ENCODE data around the gene ZNF784. TPM values are rescaled to one million over a fixed set of nuclear protein-coding genes. Genes with fewer than 3 reads are reported as not detected.
"Not testable (repeated sequence)": the region's sequence is repeated elsewhere in the genome, so short reads cannot be mapped to it uniquely, and the experiment has no call there.

Gene ZNF784
- total RNA-seq, 3 donors from 2014 or later (not counting 1 experiment from before 2014, with no cell fraction given) = 6.4 to 7.9 (median 7.1) TPM

- Mint-ChIP-seq H3K4me1 (peaks cover 25 to 40% of the 10 kb centered on the region in 2 donors), H3K4me3 (peak overlapping the region; percentile 76)
Measured at GRCh38 chr19:55584871-55585270, 39.5 kb downstream of the ZNF784 start.

GRCh38 chr19:55583897-55584296, 40.5 kb downstream of the ZNF784 start:
- H3K27ac Mint-ChIP-seq = not testable (repeated sequence)

More at GRCh38 chr19:55584871-55585270, 39.5 kb downstream of the ZNF784 start:
- H3K4me3 ChIP-seq (ENCODE audit: low read length) = no peak overlapping the region
- H3K9me3 ChIP-seq (ENCODE audit: control insufficient read depth, insufficient read depth, low read length) = no peaks in the 10 kb centered on the region
- Mint-ChIP-seq H3K27me3 (ENCODE audit: low read depth in 2 of 2) (peaks cover 15 to 28% of the 10 kb centered on the region in 2 donors), H3K36me3 (no peaks in the 10 kb centered on the region), H3K27ac (no peak overlapping the region), H3K9me3 (no peaks in the 10 kb centered on the region)
- peaks cover 43% of the 10 kb centered on the region for H3K4me1 ChIP-seq (ENCODE audit: control insufficient read depth, insufficient read depth, low read length)
- no peaks in the 10 kb centered on the region for H3K27me3 ChIP-seq (ENCODE audit: control insufficient read depth, insufficient read depth, low read length)
- no peaks in the 10 kb centered on the region for H3K36me3 ChIP-seq (ENCODE audit: control insufficient read depth, insufficient read depth, low read length)
- ATAC-seq (no peak), DNase-seq (no peak)
- intact Hi-C loops (cut with micrococcal nuclease) = no loop called here
- no peak overlapping the region for H3K27ac ChIP-seq (ENCODE audit: low read length)
- 94% methylated on average over 10 of the region's 11 CpGs for WGBS (ENCODE audit: insufficient coverage)
- TF ChIP-seq CTCF (IDR thresholded peaks at IDR 0.05) = no peak

GRCh38 chr19:55582284-55582683, 42.1 kb downstream of the ZNF784 start:
- 92% methylated on average over 1 of the region's 4 CpGs for WGBS (ENCODE audit: insufficient coverage)
- H3K4me3 Mint-ChIP-seq; H3K4me3 ChIP-seq (ENCODE audit: low read length); H3K9me3 ChIP-seq (ENCODE audit: control insufficient read depth, insufficient read depth, low read length); ATAC-seq; H3K36me3 ChIP-seq (ENCODE audit: control insufficient read depth, insufficient read depth, low read length); DNase-seq; H3K9me3 Mint-ChIP-seq; intact Hi-C loops (cut with micrococcal nuclease); H3K36me3 Mint-ChIP-seq; H3K27me3 ChIP-seq (ENCODE audit: control insufficient read depth, insufficient read depth, low read length); H3K27ac ChIP-seq (ENCODE audit: low read length): not testable (repeated sequence)
- peaks cover 35% of the 10 kb centered on the region for H3K4me1 ChIP-seq (ENCODE audit: control insufficient read depth, insufficient read depth, low read length)
- Mint-ChIP-seq H3K27ac (peak overlapping the region in 1 of 2 donors; percentile 82), H3K27me3 (ENCODE audit: low read depth in 2 of 2) (peaks cover 15 to 18% of the 10 kb centered on the region in 2 donors), H3K4me1 (peaks cover 28 to 43% of the 10 kb centered on the region in 2 donors)

More at GRCh38 chr19:55583897-55584296, 40.5 kb downstream of the ZNF784 start:
- DNase-seq; ATAC-seq; H3K9me3 Mint-ChIP-seq; H3K36me3 Mint-ChIP-seq; H3K4me3 Mint-ChIP-seq; H3K27ac ChIP-seq (ENCODE audit: low read length); H3K36me3 ChIP-seq (ENCODE audit: control insufficient read depth, insufficient read depth, low read length); H3K27me3 ChIP-seq (ENCODE audit: control insufficient read depth, insufficient read depth, low read length); H3K9me3 ChIP-seq (ENCODE audit: control insufficient read depth, insufficient read depth, low read length); intact Hi-C loops (cut with micrococcal nuclease); H3K4me3 ChIP-seq (ENCODE audit: low read length): not testable (repeated sequence)
- peaks cover 46% of the 10 kb centered on the region for H3K4me1 ChIP-seq (ENCODE audit: control insufficient read depth, insufficient read depth, low read length)
- Mint-ChIP-seq H3K27me3 (ENCODE audit: low read depth in 2 of 2) (peaks cover 15 to 22% of the 10 kb centered on the region in 2 donors), H3K4me1 (peaks cover 30 to 45% of the 10 kb centered on the region in 2 donors)
- WGBS (ENCODE audit: insufficient coverage) = 91% methylated on average over 7 of the region's 8 CpGs

- no peaks in the 10 kb centered on the region for H3K36me3 Mint-ChIP-seq
- H3K4me3 ChIP-seq (ENCODE audit: low read length) = no peak overlapping the region
- intact Hi-C loops (cut with micrococcal nuclease) = loop anchor here (2.0 kb wide), 1 partner anchor 61 kb away; the partner anchor contains the start of gene ZNF581
- DNase-seq = no peak
- H3K27me3 ChIP-seq (ENCODE audit: control insufficient read depth, insufficient read depth, low read length) = no peaks in the 10 kb centered on the region
- H3K36me3 ChIP-seq (ENCODE audit: control insufficient read depth, insufficient read depth, low read length) = no peaks in the 10 kb centered on the region
- H3K9me3 Mint-ChIP-seq = no peaks in the 10 kb centered on the region
- H3K27ac ChIP-seq (ENCODE audit: low read length) = no peak overlapping the region
- ATAC-seq = no peak
- H3K27ac Mint-ChIP-seq = peak overlapping the region in 1 of 2 donors; percentile 82
- WGBS (ENCODE audit: insufficient coverage) = 63% methylated on average over 6 of the region's 6 CpGs
- peaks cover 25 to 38% of the 10 kb centered on the region in 2 donors for H3K4me1 Mint-ChIP-seq
- H3K4me1 ChIP-seq (ENCODE audit: control insufficient read depth, insufficient read depth, low read length) = peaks cover 31% of the 10 kb centered on the region
- no peaks in the 10 kb centered on the region for H3K9me3 ChIP-seq (ENCODE audit: control insufficient read depth, insufficient read depth, low read length)
- H3K4me3 Mint-ChIP-seq = no peak overlapping the region
- TF ChIP-seq CTCF (IDR thresholded peaks at IDR 0.05) = no peak
- H3K27me3 Mint-ChIP-seq (ENCODE audit: low read depth in 2 of 2) = peaks cover 15 to 16% of the 10 kb centered on the region in 2 donors
Measured at GRCh38 chr19:55581823-55582223, 42.5 kb downstream of the ZNF784 start.

All from natural killer cell (primary cell).